GM21447 (cell line): ENCODE results near the gene CABP7.

Experiments
- ATAC-seq: cut with Tn5 transposase; IDR thresholded peaks from one replicate; pipeline ENCODE4 v1.9.1; 2021; ENCODE audit not compliant: unreplicated experiment

CABP7 gene

GRCh38 chr22:29769723-29770321, 50.0 kb downstream of the CABP7 start:
- no peak for ATAC-seq

- ATAC-seq = no peak
Measured at GRCh38 chr22:29772170-29772641, 52.4 kb downstream of the CABP7 start.

DNA sequence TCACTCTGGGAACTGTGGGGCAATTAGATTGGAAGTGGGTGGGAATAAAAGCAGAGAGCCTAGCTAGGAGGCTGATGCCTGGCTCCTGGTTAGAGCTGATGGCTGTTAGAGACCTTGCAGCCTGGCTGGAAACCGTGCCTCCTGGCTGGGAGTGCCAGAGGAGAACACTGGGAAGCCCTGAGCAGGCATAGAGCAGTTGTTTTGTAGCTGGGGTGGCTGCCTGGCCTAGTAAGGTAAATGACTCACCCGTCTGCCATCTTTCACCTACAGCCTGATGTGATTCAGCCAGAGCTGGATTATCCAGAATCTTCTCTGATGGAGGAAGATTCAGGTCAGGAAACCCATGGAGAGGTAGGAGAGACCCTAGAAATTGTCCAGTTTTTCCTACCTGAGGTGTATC, 53.4 kb downstream of the CABP7 start:
- ATAC-seq = no peak

DNA sequence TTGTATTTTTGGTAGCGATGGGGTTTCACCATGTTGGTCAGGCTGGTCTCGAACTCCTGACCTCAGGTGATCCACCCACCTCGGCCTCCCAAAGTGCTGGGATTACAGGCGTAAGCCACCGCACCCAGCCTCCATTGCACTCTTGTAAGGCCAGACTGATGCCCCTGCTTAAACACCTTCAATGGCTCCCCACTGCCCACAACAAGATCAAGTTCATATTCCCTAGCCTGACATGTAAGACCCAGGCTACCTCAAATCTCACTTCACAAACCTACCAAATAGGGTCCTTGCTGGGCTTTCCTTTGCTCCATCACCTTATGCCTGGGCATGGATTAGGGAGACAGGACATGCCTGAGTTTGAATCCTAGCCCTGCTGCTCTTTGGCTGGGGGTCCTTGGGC, 60.4 kb downstream of the CABP7 start:
- ATAC-seq = no peak

DNA sequence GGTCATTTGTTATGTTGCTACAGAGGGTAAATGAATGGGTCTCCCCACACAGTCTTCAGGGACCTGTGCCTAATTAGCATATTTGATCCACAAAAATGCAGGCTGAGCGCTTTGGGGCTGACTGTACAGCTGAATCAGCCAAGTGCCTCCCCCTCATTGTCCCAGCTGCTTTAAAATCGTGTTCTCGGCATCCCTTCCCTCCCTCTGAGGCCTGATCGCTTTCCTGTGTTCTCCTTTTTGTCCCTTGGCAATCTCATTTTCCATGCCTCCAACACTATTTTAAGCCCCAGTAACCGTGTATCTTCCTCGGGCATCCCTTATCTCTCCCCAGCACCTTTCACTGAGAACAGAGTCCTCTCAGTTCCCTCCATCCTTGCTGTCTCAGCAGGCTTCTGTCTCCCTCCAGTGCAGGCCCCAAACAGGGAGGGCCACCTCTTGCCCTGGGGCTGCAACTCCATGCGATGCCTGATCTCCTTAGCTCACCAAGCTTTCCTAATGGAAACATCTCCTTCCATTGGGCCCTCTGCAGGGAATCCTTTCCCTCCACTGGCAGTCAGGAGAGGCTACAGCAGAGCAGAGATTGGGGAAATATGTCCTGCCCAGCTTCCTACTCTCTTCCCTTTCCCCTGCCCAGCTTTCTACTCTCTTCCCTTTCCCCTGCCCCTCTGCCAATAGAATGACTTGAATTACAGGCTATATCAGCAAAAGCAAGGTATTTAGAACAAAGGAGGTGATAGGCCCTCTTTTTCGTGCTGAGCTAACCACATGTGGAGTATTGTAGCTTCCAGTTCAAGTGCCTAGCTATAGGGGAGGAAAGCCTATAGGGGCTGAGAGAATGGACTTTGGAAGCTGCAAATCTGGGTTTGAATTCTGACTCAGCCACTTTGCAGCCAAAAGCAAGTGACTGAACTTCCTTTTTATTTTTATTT, 61.2 kb downstream of the CABP7 start:
- no peak for ATAC-seq
